Keratinocyte (primary cell): Measurements from ENCODE around the gene TMPRSS2. TPM values are rescaled to one million over a fixed set of nuclear protein-coding genes. Genes with fewer than 3 reads are reported as not detected.

Experiments used
- DNase-seq: peaks from one replicate; pipeline ENCODE4 v3.0.0-alpha.2; 2011; ENCODE audit warnings: low read depth, missing footprints, low spot score
- FAIRE-seq: peaks from 2 replicates; lab custom pipeline; 2011; peaks lifted over from hg19 to GRCh38; lab: Jason Lieb, UNC
- H2AFZ ChIP-seq: 2 replicates; pipeline ENCODE4 v1.6.0; 2012; ENCODE audit warnings: low read length, control low read depth, inconsistent platforms; ENCODE audit not compliant: control insufficient read depth
- H3K27ac ChIP-seq: 2 replicates; pipeline ENCODE4 v1.5.1; 2011; ENCODE audit warnings: low read length; ENCODE audit not compliant: control insufficient read depth, insufficient read depth
- H3K27me3 ChIP-seq: 3 replicates; pipeline ENCODE4 v1.6.0; 2011; ENCODE audit warnings: low read length; ENCODE audit not compliant: control insufficient read depth, insufficient read depth; ENCODE audit errors: extremely low read depth
- H3K36me3 ChIP-seq, 2 experiments: 2 replicates in 1 of 2; 3 replicates in 1 of 2; pipeline ENCODE4 v1.5.1; 2011; ENCODE audit warnings: low read length in 2 of 2, mild to moderate bottlenecking in 1 of 2; ENCODE audit not compliant: control insufficient read depth in 2 of 2, insufficient read depth in 2 of 2; ENCODE audit errors: extremely low read depth in 1 of 2
- H3K4me1 ChIP-seq: 3 replicates; pipeline ENCODE4 v1.5.1; 2011; ENCODE audit warnings: low read length; ENCODE audit not compliant: control insufficient read depth, insufficient read depth; ENCODE audit errors: extremely low read depth
- H3K4me2 ChIP-seq: 3 replicates; pipeline ENCODE4 v1.6.0; 2011; ENCODE audit warnings: low read depth, low read length; ENCODE audit not compliant: control insufficient read depth, insufficient read depth; ENCODE audit errors: extremely low read depth
- H3K4me3 ChIP-seq, 3 experiments: fragments of 200-600 bp in 1 of 3; sonication (generic) in 1 of 3; 2 replicates in 2 of 3; 3 replicates in 1 of 3; pipeline ENCODE4 v1.5.1; 2011 to 2016; ENCODE audit warnings: low read length in 3 of 3, mild to moderate bottlenecking in 3 of 3, control low read depth in 2 of 3, inconsistent platforms in 1 of 3, low read depth in 1 of 3, mixed read lengths in 1 of 3, mixed run types in 1 of 3, moderate library complexity in 1 of 3; ENCODE audit not compliant: control insufficient read depth in 2 of 3, insufficient read depth in 2 of 3; ENCODE audit errors: extremely low read depth in 1 of 3
- H3K79me2 ChIP-seq: 2 replicates; pipeline ENCODE4 v1.6.0; 2012; ENCODE audit warnings: low read length; ENCODE audit not compliant: control insufficient read depth, insufficient read depth
- H3K9ac ChIP-seq: 3 replicates; pipeline ENCODE4 v1.6.0; 2011; ENCODE audit warnings: low read length; ENCODE audit not compliant: control insufficient read depth, insufficient read depth; ENCODE audit errors: extremely low read depth
- H3K9me1 ChIP-seq: 3 replicates; pipeline ENCODE4 v1.6.0; 2011; ENCODE audit warnings: low read length; ENCODE audit not compliant: control insufficient read depth, insufficient read depth; ENCODE audit errors: extremely low read depth
- H3K9me3 ChIP-seq: 2 replicates; pipeline ENCODE4 v1.5.1; 2012; ENCODE audit warnings: low read depth, low read length; ENCODE audit not compliant: control insufficient read depth
- H4K20me1 ChIP-seq: 3 replicates; pipeline ENCODE4 v1.6.0; 2011; ENCODE audit warnings: low read length; ENCODE audit not compliant: control insufficient read depth, insufficient read depth; ENCODE audit errors: extremely low read depth
- CTCF ChIP-seq, 3 experiments: IDR thresholded peaks in 1 of 3; conservative IDR thresholded peaks in 1 of 3; optimal IDR thresholded peaks in 1 of 3; 2 replicates in 2 of 3; 3 replicates in 1 of 3; pipeline versions ENCODE3 to v1.5.1; 2011; ENCODE audit warnings: low read length in 3 of 3, mild to moderate bottlenecking in 3 of 3, moderate library complexity in 2 of 3, control low read depth in 1 of 3, inconsistent platforms in 1 of 3; ENCODE audit not compliant: insufficient read depth in 2 of 3; ENCODE audit errors: extremely low read depth in 1 of 3
- EZH2 ChIP-seq: IDR thresholded peaks from one replicate; pipeline ENCODE4 v1.6.1; 2012; ENCODE audit warnings: inconsistent platforms, mild to moderate bottlenecking, low read length, moderate library complexity
- dilution Hi-C: fragments of 300-500 bp; cut with MboI; formaldehyde crosslinking; loops from one replicate; pipeline ENCODE4 v1.7.0; 2020; ENCODE audit warnings: low sequenced_read_pairs; ENCODE audit not compliant: extremely low pct_ligation_motif_present
- polyA plus RNA-seq, 5 experiments: library from polyadenylated mRNA; depleted of rRNA in 3 of 5; stranded (reverse) in 3 of 5; stranded (forward) in 1 of 5; unstranded in 1 of 5; fragments of >200 nt; gene quantifications; 1 replicate in 1 of 5; 2 replicates in 3 of 5; 3 replicates in 1 of 5; pipeline versions ENCODE4 v1.2.1 to v1.2.3, GENCODE V29; 2011 to 2012; ENCODE audit warnings: missing spikeins in 2 of 5, low read depth in 1 of 5, low replicate concordance in 1 of 5

The TMPRSS2 gene
- polyA plus RNA-seq, 1 donor (not counting 4 experiments of a cell fraction or from before 2014, with no cell fraction given) = not detected

DNA sequence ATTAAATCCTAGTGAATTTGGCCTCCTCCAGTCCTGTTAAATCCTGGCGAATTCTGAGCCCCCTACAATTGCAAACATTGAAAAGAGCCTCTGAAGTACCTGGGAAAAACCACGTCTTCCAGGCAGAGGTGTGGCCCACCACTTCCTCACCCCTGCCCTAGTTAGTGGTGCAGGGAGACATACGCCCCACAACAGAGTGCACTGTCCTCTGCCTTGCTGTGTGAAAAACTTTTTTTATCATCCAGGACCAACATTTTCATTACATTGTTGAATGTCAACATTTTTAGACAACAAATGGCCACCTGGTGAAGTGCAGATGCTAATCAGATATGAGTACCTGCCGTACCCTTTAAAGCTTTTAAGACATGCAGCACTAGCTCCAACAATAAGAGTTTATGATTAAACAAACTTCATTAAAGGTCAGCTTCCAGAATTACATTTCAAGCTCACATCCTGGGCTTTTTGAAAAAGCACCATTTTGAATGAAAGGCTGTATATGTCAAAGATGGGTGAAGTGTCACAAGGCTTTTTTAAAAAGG, 13.6 kb upstream of the TMPRSS2 start:
- H3K4me2 ChIP-seq = no peak overlapping the region
- H3K4me3 ChIP-seq = no peak overlapping the region
- no peak overlapping the region for H2AFZ ChIP-seq
- dilution Hi-C loops = no loop called here
- H3K4me1 ChIP-seq = no peaks in the 10 kb centered on the region
- H4K20me1 ChIP-seq = no peaks in the 10 kb centered on the region
- no peaks in the 10 kb centered on the region for H3K36me3 ChIP-seq
- H3K79me2 ChIP-seq = no peaks in the 10 kb centered on the region
- TF ChIP-seq CTCF (optimal IDR thresholded peaks at IDR 0.05 in 1 of 3, IDR thresholded peaks at IDR 0.05 in 1 of 3, conservative IDR thresholded peaks at IDR 0.05 in 1 of 3; ENCODE audit: extremely low read depth in 1 of 3, insufficient read depth in 2 of 3, low read length in 3 of 3) (no peak), EZH2 (no peak)
- no peak overlapping the region for H3K27ac ChIP-seq
- no peaks in the 10 kb centered on the region for H3K9me1 ChIP-seq
- FAIRE-seq (no peak), DNase-seq (no peak)
- peaks cover under 1% of the 10 kb centered on the region for H3K27me3 ChIP-seq
- H3K9me3 ChIP-seq = no peaks in the 10 kb centered on the region
- H3K9ac ChIP-seq = no peak overlapping the region

GRCh38 chr21:41520560-41521442, 12.8 kb upstream of the TMPRSS2 start:
- no peaks in the 10 kb centered on the region for H4K20me1 ChIP-seq
- no peaks in the 10 kb centered on the region for H3K9me3 ChIP-seq
- H3K79me2 ChIP-seq = no peaks in the 10 kb centered on the region
- H3K36me3 ChIP-seq = no peaks in the 10 kb centered on the region
- DNase-seq (no peak), FAIRE-seq (no peak)
- no peak overlapping the region for H3K27ac ChIP-seq
- H3K4me2 ChIP-seq = no peak overlapping the region
- H3K9me1 ChIP-seq = no peaks in the 10 kb centered on the region
- H3K4me3 ChIP-seq = no peak overlapping the region
- H3K4me1 ChIP-seq = no peaks in the 10 kb centered on the region
- no peaks in the 10 kb centered on the region for H3K27me3 ChIP-seq
- H2AFZ ChIP-seq = no peak overlapping the region
- no peak for TF ChIP-seq EZH2
- TF ChIP-seq CTCF (optimal IDR thresholded peaks at IDR 0.05 in 1 of 3, IDR thresholded peaks at IDR 0.05 in 1 of 3, conservative IDR thresholded peaks at IDR 0.05 in 1 of 3; ENCODE audit: extremely low read depth in 1 of 3, insufficient read depth in 2 of 3, low read length in 3 of 3) = no peak
- H3K9ac ChIP-seq = no peak overlapping the region
- dilution Hi-C loops = no loop called here
